ENCODE data around the gene GSTM5.
"Not testable (repeated sequence)": the region's sequence is repeated elsewhere in the genome, so short reads cannot be mapped to it uniquely, and the experiment has no call there.

Gene GSTM5

DNA sequence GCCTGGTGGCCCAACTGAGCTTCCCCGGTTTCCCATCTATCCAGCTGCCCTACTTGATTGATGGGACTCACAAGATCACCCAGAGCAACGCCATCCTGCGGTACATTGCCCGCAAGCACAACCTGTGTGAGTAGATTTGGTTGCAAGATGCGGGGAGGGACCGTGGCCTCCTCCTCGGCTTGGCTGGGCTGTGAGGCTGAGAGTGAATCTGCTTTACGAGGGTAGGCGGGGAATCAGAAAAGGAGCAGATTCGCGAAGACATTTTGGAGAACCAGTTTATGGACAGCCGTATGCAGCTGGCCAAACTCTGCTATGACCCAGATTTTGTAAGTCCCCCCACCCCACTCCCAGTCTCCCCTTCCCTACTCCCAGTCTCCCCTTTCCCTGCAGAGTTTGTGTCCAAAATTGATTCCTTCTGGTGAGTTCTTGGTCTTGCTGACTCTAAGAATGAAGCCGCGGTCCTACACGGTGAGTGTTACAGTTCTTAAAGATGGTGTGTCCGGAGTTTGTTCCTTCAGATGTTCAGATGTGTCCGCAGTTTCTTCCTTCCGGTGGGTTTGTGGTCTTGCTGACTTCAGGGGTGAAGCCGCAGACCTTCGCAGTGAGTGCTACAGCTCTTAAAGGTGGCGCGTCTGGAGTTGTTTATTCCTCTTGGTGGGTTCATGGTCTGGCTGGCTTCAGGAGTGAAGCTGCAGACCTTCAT is 42.7 kb upstream of the GSTM5 start:
- no peaks in the 10 kb centered on the region for H3K9me3 ChIP-seq (ENCODE audit: insufficient read depth, low read length)
- H2AFZ ChIP-seq (ENCODE audit: low read depth, low read length): no peak overlapping the region
- no peaks in the 10 kb centered on the region for H3K79me2 ChIP-seq (ENCODE audit: low read length)
- H3K4me3 ChIP-seq (ENCODE audit: low read length): no peak overlapping the region
- H3K4me1 ChIP-seq (ENCODE audit: low read length): peaks cover 8% of the 10 kb centered on the region
- no peak overlapping the region for H3K9ac ChIP-seq (ENCODE audit: low read length)
- H3K4me2 ChIP-seq (ENCODE audit: low read length): no peak overlapping the region
- no peak for TF ChIP-seq CTCF (IDR thresholded peaks at IDR 0.05; ENCODE audit: low read depth, low read length)
- TF ChIP-seq EZH2phosphoT487 (IDR thresholded peaks at IDR 0.05; ENCODE audit: low read depth): no peak
- no peak overlapping the region for H3K27ac ChIP-seq (ENCODE audit: low read length)
- no peaks in the 10 kb centered on the region for H3K27me3 ChIP-seq (ENCODE audit: low read depth, low read length)
- H4K20me1 ChIP-seq (ENCODE audit: insufficient read depth, low read length): no peaks in the 10 kb centered on the region
- no peaks in the 10 kb centered on the region for H3K36me3 ChIP-seq (replicated peaks; ENCODE audit: low read depth, low read length)

DNA sequence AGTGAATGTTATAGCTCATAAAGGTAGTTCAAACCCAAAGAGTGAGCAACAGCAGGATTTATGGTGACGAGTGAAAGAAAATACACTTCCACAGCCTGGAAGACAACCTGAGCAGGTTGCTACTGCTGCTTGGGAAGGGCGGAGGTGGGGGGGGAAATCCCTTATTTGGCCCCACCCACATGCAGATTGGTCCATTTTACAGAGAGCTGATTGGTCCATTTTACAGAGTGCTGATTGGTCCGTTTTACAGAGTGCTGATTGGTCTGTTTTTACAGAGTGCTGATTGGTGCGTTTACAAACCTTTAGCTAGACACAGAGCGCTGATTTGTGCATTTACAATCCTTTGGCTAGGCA is 42.1 kb upstream of the GSTM5 start:
- not testable (repeated sequence) for H3K4me2 ChIP-seq (ENCODE audit: low read length); H3K36me3 ChIP-seq (replicated peaks; ENCODE audit: low read depth, low read length); H3K27ac ChIP-seq (ENCODE audit: low read length); H3K9ac ChIP-seq (ENCODE audit: low read length); H3K79me2 ChIP-seq (ENCODE audit: low read length); H3K4me3 ChIP-seq (ENCODE audit: low read length); H3K4me1 ChIP-seq (ENCODE audit: low read length); H2AFZ ChIP-seq (ENCODE audit: low read depth, low read length); H3K27me3 ChIP-seq (ENCODE audit: low read depth, low read length); H4K20me1 ChIP-seq (ENCODE audit: insufficient read depth, low read length); H3K9me3 ChIP-seq (ENCODE audit: insufficient read depth, low read length)

DNA sequence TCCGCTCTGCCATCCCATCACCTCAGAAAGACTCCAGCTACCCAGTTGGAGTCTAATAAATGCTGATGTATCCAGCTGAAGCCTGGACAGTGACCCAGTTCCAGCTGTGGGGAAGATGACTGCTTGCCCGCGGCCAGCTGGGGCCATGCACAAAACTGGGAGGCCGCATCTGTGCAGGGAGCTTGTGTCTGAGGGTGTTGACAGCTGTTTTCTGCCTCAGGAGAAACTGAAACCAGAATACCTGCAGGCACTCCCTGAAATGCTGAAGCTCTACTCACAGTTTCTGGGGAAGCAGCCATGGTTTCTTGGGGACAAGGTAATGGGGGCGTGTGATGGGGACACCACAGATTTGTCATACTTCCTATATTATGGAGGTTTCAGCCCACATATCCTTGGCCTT is 41.0 kb upstream of the GSTM5 start:
- Histone ChIP-seq H3K4me1 (ENCODE audit: low read length) (peaks cover 8% of the 10 kb centered on the region), H3K9me3 (ENCODE audit: insufficient read depth, low read length) (no peaks in the 10 kb centered on the region), H3K4me3 (ENCODE audit: low read length) (no peak overlapping the region), H3K27me3 (ENCODE audit: low read depth, low read length) (no peaks in the 10 kb centered on the region), H3K4me2 (ENCODE audit: low read length) (no peak overlapping the region), H3K9ac (ENCODE audit: low read length) (no peak overlapping the region), H3K79me2 (ENCODE audit: low read length) (no peaks in the 10 kb centered on the region), H2AFZ (ENCODE audit: low read depth, low read length) (no peak overlapping the region), H3K27ac (ENCODE audit: low read length) (no peak overlapping the region), H4K20me1 (ENCODE audit: insufficient read depth, low read length) (no peaks in the 10 kb centered on the region), H3K36me3 (replicated peaks; ENCODE audit: low read depth, low read length) (no peaks in the 10 kb centered on the region)
- no peak for TF ChIP-seq CTCF (IDR thresholded peaks at IDR 0.05; ENCODE audit: low read depth, low read length)
- TF ChIP-seq EZH2phosphoT487 (IDR thresholded peaks at IDR 0.05; ENCODE audit: low read depth): no peak

DNA sequence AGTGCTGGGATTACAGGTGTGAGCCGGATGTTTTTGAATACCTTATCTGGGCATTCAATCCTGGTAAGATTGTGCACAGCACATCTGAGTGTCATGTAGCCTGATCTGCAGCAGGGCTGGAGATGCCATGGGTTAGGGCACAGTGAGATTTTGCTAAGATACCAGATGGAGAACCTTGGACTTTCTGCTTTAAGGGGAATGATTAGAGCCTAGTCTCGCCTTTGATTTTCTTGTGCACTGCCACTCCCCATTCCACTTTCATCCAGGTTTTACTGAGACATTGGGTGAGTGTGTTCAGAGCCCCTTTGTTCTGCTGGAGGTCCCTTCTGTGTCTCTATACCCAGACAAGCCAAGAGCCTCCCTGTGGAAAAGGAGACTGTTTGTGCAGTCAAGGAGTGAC is 38.2 kb upstream of the GSTM5 start:
- H3K27me3 ChIP-seq (ENCODE audit: low read depth, low read length); H3K4me2 ChIP-seq (ENCODE audit: low read length); H3K9me3 ChIP-seq (ENCODE audit: insufficient read depth, low read length); H3K27ac ChIP-seq (ENCODE audit: low read length); H3K9ac ChIP-seq (ENCODE audit: low read length); H4K20me1 ChIP-seq (ENCODE audit: insufficient read depth, low read length); H3K79me2 ChIP-seq (ENCODE audit: low read length); H2AFZ ChIP-seq (ENCODE audit: low read depth, low read length); H3K4me1 ChIP-seq (ENCODE audit: low read length); H3K36me3 ChIP-seq (replicated peaks; ENCODE audit: low read depth, low read length); H3K4me3 ChIP-seq (ENCODE audit: low read length): not testable (repeated sequence)

DNA sequence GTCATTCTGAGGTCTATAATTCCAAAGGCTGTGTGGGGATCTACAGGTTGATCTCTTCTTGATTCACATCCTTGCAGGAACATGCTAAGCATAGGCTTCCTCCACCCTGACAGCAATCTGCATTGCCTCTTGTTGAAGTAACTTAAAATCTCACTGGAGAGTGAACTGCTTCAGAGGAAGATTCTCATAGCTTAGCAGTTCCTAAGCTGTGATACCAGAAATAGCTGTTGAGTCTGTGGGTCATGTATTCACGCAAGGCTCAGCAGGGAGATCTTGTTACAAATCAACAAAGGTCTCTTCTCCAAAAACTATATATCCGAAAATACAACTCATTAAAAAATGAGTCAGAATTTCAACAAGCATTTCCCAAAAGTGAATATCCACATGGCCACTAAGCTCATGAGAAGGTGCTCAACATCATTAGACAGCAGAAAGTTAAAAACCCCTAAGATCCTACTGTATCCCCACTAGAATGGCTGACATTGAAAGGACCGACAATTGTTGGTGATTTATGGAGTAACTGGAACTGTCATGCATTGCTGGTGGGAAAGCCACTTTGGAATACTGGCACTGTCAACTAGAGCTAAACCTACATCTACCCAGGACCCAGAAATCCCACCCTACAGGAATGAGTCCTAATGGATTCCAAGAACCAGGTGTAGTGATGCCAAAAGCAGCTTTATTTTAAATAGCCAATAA is 35.2 kb upstream of the GSTM5 start:
- not testable (repeated sequence) for H3K4me1 ChIP-seq (ENCODE audit: low read length); H3K4me3 ChIP-seq (ENCODE audit: low read length); H3K9ac ChIP-seq (ENCODE audit: low read length); H3K9me3 ChIP-seq (ENCODE audit: insufficient read depth, low read length); H4K20me1 ChIP-seq (ENCODE audit: insufficient read depth, low read length); H2AFZ ChIP-seq (ENCODE audit: low read depth, low read length); H3K36me3 ChIP-seq (replicated peaks; ENCODE audit: low read depth, low read length); H3K27ac ChIP-seq (ENCODE audit: low read length); H3K4me2 ChIP-seq (ENCODE audit: low read length); H3K79me2 ChIP-seq (ENCODE audit: low read length); H3K27me3 ChIP-seq (ENCODE audit: low read depth, low read length)
